HG02623 (cell line): ENCODE data around the gene ALDH2.
"Not testable (repeated sequence)": the region's sequence is repeated elsewhere in the genome, so short reads cannot be mapped to it uniquely, and the experiment has no call there.

ENCODE experiments used
- ATAC-seq: cut with Tn5 transposase; IDR thresholded peaks from one replicate; pipeline ENCODE4 v1.9.1; 2021; ENCODE audit warnings: moderate library complexity; ENCODE audit not compliant: unreplicated experiment

The ALDH2 gene

DNA sequence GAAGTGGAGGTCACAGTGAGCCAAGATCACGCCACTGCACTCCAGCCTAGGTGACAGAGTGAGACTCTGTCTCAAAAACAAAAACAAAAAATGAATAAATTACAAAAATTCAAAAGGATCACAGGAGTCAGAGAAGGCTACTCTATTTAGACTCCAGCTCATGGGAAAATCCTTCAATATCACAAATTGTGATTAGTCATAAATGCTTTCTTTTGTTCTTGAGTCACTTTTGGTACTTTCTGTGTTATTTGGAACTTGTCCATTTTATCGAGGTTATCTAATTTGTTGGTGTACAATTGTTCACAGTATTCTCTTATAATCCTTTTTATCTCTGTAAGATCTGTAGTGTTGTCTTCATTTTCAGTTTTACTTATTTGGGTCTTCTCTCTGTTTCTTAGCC lies 18.9 kb downstream of the ALDH2 start:
- no peak for ATAC-seq

GRCh38 chr12:111788178-111788654 lies 21.5 kb downstream of the ALDH2 start:
- ATAC-seq: no peak

DNA sequence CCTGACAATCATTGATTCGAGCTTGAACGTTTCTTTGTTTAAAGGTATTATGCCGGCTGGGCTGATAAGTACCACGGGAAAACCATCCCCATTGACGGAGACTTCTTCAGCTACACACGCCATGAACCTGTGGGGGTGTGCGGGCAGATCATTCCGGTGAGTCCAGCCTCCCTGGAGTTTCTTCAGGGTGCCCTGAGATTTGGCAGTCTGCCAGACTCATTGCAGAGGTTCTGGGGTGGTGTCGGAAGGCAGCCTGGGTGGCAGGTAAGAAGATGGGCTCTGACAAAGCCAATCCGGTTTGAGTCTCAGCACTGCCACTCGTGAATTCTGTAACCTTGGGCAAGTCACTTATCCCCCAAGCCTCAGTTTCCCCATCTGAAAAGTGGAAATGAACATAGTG lies 23.0 kb downstream of the ALDH2 start:
- no peak for ATAC-seq

DNA sequence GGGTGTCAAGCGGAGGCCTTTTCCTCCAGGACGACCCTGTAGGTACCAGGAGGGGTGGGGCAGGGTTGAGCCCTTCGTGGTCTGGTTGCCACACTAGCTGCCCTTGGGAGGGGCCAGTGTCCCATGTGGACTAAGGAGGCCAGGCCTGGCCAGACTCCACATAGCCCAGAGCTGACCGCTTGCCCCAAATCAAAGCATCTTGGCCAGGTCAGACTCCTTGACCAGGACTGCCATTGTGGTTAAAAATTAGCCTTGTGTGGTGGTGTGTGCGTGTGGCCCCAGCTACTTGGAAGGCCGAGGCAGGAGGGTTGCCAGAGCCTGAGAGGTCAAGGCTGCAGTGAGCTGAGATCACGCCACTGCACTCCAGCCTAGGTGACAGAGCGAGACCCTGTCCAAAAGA lies 24.8 kb downstream of the ALDH2 start:
- no peak for ATAC-seq

- ATAC-seq: no peak
Observed at GRCh38 chr12:111792155-111792855, 25.6 kb downstream of the ALDH2 start.

DNA sequence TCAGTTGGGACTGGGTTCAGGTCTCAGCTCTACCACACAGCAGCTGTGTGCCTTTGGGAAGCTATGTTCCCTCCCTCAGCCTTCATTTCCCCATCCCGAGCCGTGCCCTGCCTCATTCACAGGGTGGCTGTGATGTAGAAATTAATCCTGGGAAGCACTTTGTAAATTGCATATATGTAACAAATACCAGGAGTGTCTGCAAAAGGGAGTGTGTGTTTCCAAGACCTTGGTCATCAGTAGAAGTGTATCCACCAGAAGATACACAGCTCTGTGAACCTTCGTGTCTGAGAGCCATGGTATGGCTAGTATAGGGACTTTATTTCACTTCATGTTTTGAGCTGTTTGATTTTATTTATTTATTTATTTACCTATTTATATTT lies 26.1 kb downstream of the ALDH2 start:
- no peak for ATAC-seq

GRCh38 chr12:111798182-111798581 lies 31.4 kb downstream of the ALDH2 start:
- no peak for ATAC-seq

DNA sequence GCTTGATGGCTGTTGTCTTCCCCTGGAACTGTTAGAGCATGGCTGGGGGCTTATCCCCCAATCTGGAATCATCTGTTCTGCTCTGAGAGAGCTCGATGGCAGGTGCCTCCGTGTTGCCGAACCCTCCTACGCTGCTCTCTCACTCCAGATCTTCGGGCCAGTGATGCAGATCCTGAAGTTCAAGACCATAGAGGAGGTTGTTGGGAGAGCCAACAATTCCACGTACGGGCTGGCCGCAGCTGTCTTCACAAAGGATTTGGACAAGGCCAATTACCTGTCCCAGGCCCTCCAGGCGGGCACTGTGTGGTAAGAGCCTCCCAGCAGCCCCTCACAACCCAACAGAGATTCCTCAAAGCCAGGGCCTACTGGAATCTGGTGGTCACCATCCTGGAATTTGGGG lies 33.0 kb downstream of the ALDH2 start:
- ATAC-seq: no peak

DNA sequence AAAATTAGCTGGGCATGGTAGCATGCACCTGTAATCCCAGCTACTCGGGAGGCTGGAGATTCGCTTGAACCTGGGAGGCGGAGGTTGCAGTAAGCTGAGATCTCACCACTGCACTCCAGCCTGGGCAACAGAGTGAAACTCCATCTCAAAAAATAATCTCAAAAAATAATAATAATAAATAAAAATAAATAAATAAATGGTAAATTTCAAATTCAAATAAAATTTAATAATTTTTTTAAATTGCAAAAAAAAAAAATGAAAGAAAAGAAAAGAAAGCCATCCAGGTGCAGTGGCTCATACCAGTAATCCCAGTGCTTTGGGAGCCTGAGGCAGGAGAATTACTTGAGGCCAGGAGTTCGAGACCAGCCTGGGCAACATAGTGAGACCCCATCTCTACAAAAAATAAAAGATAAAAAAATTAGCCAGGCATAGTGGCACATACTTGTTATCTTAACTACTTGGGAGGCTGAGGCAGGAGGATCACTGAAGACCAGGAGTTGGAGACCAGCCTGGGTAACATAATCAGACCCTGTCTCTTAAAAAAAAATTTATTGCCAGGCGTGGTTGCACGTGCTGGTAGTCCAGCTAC lies 36.4 kb downstream of the ALDH2 start:
- ATAC-seq: no peak

DNA sequence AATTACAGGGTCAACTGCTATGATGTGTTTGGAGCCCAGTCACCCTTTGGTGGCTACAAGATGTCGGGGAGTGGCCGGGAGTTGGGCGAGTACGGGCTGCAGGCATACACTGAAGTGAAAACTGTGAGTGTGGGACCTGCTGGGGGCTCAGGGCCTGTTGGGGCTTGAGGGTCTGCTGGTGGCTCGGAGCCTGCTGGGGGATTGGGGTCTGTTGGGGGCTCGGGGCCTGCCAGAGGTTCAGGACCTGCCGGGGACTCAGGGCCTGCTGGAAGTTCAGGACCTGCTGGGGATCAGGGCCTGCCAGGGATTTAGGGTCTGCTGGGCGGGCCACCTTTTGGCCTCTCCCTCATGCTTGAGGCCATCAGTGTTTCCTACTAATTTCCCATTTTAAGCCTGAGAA lies 37.1 kb downstream of the ALDH2 start:
- no peak for ATAC-seq

DNA sequence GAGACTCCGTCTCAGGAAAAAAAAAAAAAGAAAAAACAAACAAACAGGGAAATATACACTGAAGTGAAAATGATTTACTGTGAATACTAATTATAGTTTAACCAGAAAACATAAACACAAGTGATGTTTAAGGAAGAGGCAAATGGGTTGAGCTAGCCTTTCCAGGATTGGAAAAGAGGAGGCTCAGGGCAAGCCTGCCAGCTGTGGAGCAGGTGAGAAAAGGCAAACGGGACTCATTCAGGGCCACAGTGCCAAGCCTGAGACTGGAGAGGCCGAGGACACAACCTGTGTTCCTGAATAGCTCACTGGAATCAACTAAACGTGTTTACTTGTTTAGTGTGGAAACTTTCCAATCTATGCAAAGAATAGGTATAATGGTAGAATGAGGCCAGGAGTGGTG lies 39.6 kb downstream of the ALDH2 start:
- ATAC-seq: no peak

GRCh38 chr12:111807232-111807631 lies 40.5 kb downstream of the ALDH2 start:
- ATAC-seq: no peak

- ATAC-seq: no peak
Observed at GRCh38 chr12:111812881-111813741, 46.4 kb downstream of the ALDH2 start.

- no peak for ATAC-seq
Observed at GRCh38 chr12:111816065-111816615, 49.4 kb downstream of the ALDH2 start.

GRCh38 chr12:111816898-111817297 lies 50.2 kb downstream of the ALDH2 start:
- not testable (repeated sequence) for ATAC-seq

DNA sequence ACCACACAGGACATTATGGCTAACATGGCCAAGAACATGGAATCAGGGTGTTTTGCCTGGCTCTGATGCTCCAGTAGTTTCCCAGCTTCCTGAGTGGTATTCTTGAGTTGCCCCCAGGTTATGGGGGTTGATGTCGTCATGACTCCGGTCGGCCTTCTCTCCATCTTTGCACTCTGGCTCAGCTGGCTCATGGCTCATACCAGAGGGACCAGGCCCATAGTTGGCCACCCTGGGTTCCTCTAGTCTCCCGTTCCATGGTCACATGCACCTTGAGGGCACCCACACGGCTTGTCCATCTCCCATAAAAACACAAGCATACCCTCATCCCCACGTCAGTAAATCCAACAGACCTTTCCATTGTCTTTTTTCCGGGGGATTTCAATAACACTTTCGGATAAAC lies 51.6 kb downstream of the ALDH2 start:
- ATAC-seq: no peak

- ATAC-seq: no peak
Observed at GRCh38 chr12:111819191-111820158, 52.7 kb downstream of the ALDH2 start.

DNA sequence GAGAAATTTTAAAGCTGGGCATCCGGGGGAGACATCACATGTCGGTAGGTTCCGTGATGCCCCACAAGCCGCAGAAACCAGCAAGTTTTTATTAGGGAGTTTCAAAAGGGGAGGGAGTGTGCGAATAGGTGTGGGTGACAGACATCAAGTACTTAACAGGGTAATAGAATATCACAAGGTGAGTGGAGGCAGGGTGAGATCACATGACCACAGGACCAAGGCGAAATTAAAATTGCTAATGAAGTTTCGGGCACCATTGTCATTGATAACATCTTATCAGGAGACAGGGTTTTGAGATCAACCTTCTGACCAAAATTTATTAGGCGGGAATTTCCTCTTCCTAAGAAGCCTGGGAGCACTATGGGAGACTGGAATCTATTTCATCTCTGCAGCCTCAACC lies 54.1 kb downstream of the ALDH2 start:
- not testable (repeated sequence) for ATAC-seq

DNA sequence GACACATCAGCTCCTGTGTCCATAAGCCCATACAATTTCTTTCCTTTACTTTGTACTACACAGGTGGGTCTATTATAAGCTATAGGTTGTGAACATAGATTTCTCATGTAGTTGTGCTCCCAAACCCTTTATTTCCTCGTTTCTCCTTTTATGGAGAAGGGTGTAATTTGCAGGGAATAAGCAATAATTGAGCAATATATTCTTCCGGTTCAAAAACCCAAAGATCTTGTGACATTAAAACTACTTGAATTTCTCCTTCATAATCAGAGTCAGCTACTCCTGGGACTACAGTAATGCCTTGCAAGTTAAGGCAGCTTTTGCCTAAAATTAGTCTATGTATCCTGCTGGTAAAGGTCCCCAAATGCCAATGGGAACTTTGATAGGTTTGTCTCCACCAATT lies 56.2 kb downstream of the ALDH2 start:
- no peak for ATAC-seq

DNA sequence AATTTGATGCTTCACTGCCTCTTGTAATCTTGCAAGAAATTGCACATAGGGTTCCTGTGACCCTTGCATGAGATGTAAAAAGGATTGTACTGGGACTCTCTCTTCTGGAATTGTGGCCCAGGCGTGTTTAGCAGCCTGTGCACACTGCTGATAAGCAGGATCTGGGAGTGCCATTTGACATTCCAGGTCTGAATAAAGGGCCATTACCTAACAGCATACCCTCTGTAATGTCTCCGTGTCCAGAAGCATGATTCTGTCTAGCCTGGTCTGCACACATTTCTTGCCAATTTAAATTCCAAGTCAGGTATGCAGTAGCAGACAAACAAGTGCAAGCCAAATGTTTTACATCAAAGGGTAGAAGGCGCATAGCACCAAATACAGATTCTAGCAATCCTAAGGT lies 57.2 kb downstream of the ALDH2 start:
- no peak for ATAC-seq
